Suprapubic skin (tissue), 4 donors: ENCODE measurements around the gene MFSD2A.
"Not testable (repeated sequence)": the region's sequence is repeated elsewhere in the genome, so short reads cannot be mapped to it uniquely, and the experiment has no call there.

Source experiments
- EP300 ChIP-seq: sonication (generic); formaldehyde crosslinking; IDR thresholded peaks from one replicate; pipeline ENCODE4 v1.6.1; 2017; ENCODE audit warnings: antibody characterized with exemption
- POLR2A ChIP-seq, 2 donors: fragments of 450-650 bp; IDR thresholded peaks; one replicate each; pipeline ENCODE4 v1.6.1; 2017; ENCODE audit warnings: antibody characterized with exemption in 2 of 2, mild to moderate bottlenecking in 2 of 2, moderate library complexity in 2 of 2
- POLR2AphosphoS5 ChIP-seq, 3 donors: sonication (generic); formaldehyde crosslinking; IDR thresholded peaks; one replicate each; pipeline ENCODE4 v1.6.1; 2017; ENCODE audit warnings: antibody characterized with exemption in 3 of 3
- TF ChIP-seq, protein P1 (sequence below), 2 donors: fragments of 200-600 bp in 1 of 2; fragments of 450-650 bp in 1 of 2; sonication (generic) in 1 of 2; IDR thresholded peaks; one replicate each; pipeline ENCODE4 v1.5.1; 2016 to 2019; ENCODE audit warnings: antibody characterized with exemption in 2 of 2, mild to moderate bottlenecking in 1 of 2, moderate library complexity in 1 of 2

DNA sequence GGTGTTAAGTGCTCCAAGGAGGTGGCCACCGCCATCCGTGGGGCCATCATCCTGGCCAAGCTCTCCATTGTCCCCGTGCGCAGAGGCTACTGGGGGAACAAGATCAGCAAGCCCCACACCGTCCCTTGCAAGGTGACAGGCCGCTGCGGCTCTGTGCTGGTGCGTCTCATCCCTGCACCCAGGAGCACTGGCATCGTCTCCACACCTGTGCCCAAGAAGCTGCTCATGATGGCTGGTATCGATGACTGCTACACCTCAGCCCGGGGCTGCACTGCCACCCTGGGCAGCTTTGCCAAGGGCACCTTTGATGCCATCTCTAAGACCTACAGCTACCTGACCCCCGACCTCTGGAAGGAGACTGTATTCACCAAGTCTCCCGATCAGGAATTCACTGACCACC is 8.0 kb downstream of the MFSD2A start:
- TF ChIP-seq POLR2A (IDR thresholded peaks at IDR 0.05); POLR2AphosphoS5 (IDR thresholded peaks at IDR 0.05); EP300: not testable (repeated sequence)
- TF ChIP-seq, protein P1, sequence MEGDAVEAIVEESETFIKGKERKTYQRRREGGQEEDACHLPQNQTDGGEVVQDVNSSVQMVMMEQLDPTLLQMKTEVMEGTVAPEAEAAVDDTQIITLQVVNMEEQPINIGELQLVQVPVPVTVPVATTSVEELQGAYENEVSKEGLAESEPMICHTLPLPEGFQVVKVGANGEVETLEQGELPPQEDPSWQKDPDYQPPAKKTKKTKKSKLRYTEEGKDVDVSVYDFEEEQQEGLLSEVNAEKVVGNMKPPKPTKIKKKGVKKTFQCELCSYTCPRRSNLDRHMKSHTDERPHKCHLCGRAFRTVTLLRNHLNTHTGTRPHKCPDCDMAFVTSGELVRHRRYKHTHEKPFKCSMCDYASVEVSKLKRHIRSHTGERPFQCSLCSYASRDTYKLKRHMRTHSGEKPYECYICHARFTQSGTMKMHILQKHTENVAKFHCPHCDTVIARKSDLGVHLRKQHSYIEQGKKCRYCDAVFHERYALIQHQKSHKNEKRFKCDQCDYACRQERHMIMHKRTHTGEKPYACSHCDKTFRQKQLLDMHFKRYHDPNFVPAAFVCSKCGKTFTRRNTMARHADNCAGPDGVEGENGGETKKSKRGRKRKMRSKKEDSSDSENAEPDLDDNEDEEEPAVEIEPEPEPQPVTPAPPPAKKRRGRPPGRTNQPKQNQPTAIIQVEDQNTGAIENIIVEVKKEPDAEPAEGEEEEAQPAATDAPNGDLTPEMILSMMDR (IDR thresholded peaks at IDR 0.05), result not testable (repeated sequence)
